Right hindlimb (tissue), 1 donor: Measurements from ENCODE around the gene LRRC34.

Source experiments
- DNase-seq: peaks from one replicate; pipeline ENCODE4 v3.0.0-alpha.2; 2018

The LRRC34 gene

GRCh38 chr3:169812332-169813235 is at the start of gene LRRC34, which contains the start of gene LRRIQ4:
Gene LRRC34 (minus strand): TSS chr3:169812904. CDS start chr3:169812548, 356 bp downstream.
Gene LRRIQ4 (plus strand): TSS chr3:169812870. CDS start chr3:169821922, 9,052 bp downstream.
- DNase-seq = peak; percentile 85

- no peak for DNase-seq
Measured at GRCh38 chr3:169861871-169862270, 49.2 kb upstream of the LRRC34 start.

- no peak for DNase-seq
Measured at GRCh38 chr3:169857811-169858210, 45.1 kb upstream of the LRRC34 start.

GRCh38 chr3:169855514-169855913 is 42.8 kb upstream of the LRRC34 start:
- no peak for DNase-seq

GRCh38 chr3:169850618-169851017 is 37.9 kb upstream of the LRRC34 start:
- no peak for DNase-seq

- no peak for DNase-seq
Measured at GRCh38 chr3:169848741-169849140, 36.0 kb upstream of the LRRC34 start.

GRCh38 chr3:169847896-169848295 is 35.2 kb upstream of the LRRC34 start:
- DNase-seq = no peak

GRCh38 chr3:169846458-169847193 is 33.9 kb upstream of the LRRC34 start:
- no peak for DNase-seq

- no peak for DNase-seq
Measured at GRCh38 chr3:169842960-169843359, 30.3 kb upstream of the LRRC34 start.

- no peak for DNase-seq
Measured at GRCh38 chr3:169841171-169841570, 28.5 kb upstream of the LRRC34 start.

- DNase-seq = no peak
Measured at GRCh38 chr3:169838511-169839030, 25.9 kb upstream of the LRRC34 start.

- DNase-seq = no peak
Measured at GRCh38 chr3:169836942-169837275, 24.2 kb upstream of the LRRC34 start.

- DNase-seq = no peak
Measured at GRCh38 chr3:169836078-169836941, 23.6 kb upstream of the LRRC34 start.

GRCh38 chr3:169835533-169835932 is 22.8 kb upstream of the LRRC34 start:
- DNase-seq = no peak

- no peak for DNase-seq
Measured at GRCh38 chr3:169827712-169828111, 15.0 kb upstream of the LRRC34 start.

- DNase-seq = no peak
Measured at GRCh38 chr3:169825316-169825715, 12.6 kb upstream of the LRRC34 start.

- DNase-seq = no peak
Measured at GRCh38 chr3:169822983-169823382, 10.3 kb upstream of the LRRC34 start.

- no peak for DNase-seq
Measured at GRCh38 chr3:169822540-169822939, 9.8 kb upstream of the LRRC34 start.

- DNase-seq = no peak
Measured at GRCh38 chr3:169822091-169822490, 9.4 kb upstream of the LRRC34 start.

- no peak for DNase-seq
Measured at GRCh38 chr3:169818316-169818715, 5.6 kb upstream of the LRRC34 start.

GRCh38 chr3:169815590-169816150 is 3.0 kb upstream of the LRRC34 start:
- DNase-seq = no peak

GRCh38 chr3:169813757-169814517 is 1.2 kb upstream of the LRRC34 start:
- DNase-seq = no peak
